Body of pancreas (tissue), 4 donors: Measurements from ENCODE around the gene TFAP2A. TPM values are rescaled to one million over a fixed set of nuclear protein-coding genes. Genes with fewer than 3 reads are reported as not detected.
A peak's percentile ranks its signal among the peaks of the same experiment; 100 is the strongest.

Source experiments
- ATAC-seq: fragments of 150-250 bp; one replicate; pipeline ENCODE4 v1.9.1; 2016
- DNase-seq, 4 donors: peaks; one replicate each; pipeline ENCODE4 v3.0.0-alpha.2; 2019
- H3K27ac ChIP-seq, 4 donors: fragments of 200-600 bp; sonication (generic); 1 replicate in 3 of 4; 2 replicates in 1 of 4; pipeline versions ENCODE4 v1.5.1 to v1.6.1; 2016 to 2019; ENCODE audit warnings: mild to moderate bottlenecking in 1 of 4, mixed read lengths in 1 of 4, moderate library complexity in 1 of 4
- H3K27me3 ChIP-seq, 2 donors: fragments of 200-600 bp; sonication (generic); one replicate each; pipeline ENCODE4 v1.6.0; 2016; ENCODE audit warnings: mild to moderate bottlenecking in 1 of 2
- H3K36me3 ChIP-seq, 2 donors: fragments of 200-600 bp; sonication (generic); replicated peaks in 1 of 2; 2 replicates each; pipeline ENCODE4 v1.5.1; 2016; ENCODE audit warnings: low read depth in 2 of 2; ENCODE audit not compliant: insufficient read depth in 1 of 2
- H3K4me1 ChIP-seq: fragments of 200-600 bp; sonication (generic); one replicate; pipeline ENCODE4 v1.6.0; 2016
- H3K4me3 ChIP-seq, 2 donors: fragments of 200-600 bp; sonication (generic); 1 replicate in 1 of 2; 2 replicates in 1 of 2; pipeline ENCODE4 v1.5.1; 2016 to 2019
- H3K9me3 ChIP-seq, 3 donors: fragments of 200-600 bp; sonication (generic); 1 replicate in 2 of 3; 2 replicates in 1 of 3; pipeline ENCODE4 v1.5.1; 2016
- POLR2A ChIP-seq, 3 donors: fragments of 450-650 bp; IDR thresholded peaks; one replicate each; pipeline ENCODE4 v1.6.1; 2016; ENCODE audit warnings: antibody characterized with exemption in 3 of 3, mild to moderate bottlenecking in 2 of 3
- WGBS, 2 donors: methylation state at CpG; one replicate each; pipeline ENCODE4 v1.1.5; 2017; 5-methylcytosine and 5-hydroxymethylcytosine counted together
- intact Hi-C: fragments of 100-400 bp; cut with DNase I; formaldehyde crosslinking; loops from one replicate; pipeline ENCODE4 v1.15.1; 2023
- total RNA-seq, 2 donors: library from RNA; depleted of rRNA; stranded (reverse); fragments of >200 nt; gene quantifications; one replicate each; pipeline ENCODE4 v1.1.0, GENCODE V29; 2016
- TF ChIP-seq, protein P1 (sequence below), 7 experiments: fragments of 450-650 bp in 4 of 7; fragments of 200-600 bp in 3 of 7; sonication (generic) in 3 of 7; IDR thresholded peaks; one replicate each; pipeline ENCODE4 v1.5.1; 2016 to 2019; ENCODE audit warnings: antibody characterized with exemption in 7 of 7

The TFAP2A gene
- not detected for total RNA-seq

DNA sequence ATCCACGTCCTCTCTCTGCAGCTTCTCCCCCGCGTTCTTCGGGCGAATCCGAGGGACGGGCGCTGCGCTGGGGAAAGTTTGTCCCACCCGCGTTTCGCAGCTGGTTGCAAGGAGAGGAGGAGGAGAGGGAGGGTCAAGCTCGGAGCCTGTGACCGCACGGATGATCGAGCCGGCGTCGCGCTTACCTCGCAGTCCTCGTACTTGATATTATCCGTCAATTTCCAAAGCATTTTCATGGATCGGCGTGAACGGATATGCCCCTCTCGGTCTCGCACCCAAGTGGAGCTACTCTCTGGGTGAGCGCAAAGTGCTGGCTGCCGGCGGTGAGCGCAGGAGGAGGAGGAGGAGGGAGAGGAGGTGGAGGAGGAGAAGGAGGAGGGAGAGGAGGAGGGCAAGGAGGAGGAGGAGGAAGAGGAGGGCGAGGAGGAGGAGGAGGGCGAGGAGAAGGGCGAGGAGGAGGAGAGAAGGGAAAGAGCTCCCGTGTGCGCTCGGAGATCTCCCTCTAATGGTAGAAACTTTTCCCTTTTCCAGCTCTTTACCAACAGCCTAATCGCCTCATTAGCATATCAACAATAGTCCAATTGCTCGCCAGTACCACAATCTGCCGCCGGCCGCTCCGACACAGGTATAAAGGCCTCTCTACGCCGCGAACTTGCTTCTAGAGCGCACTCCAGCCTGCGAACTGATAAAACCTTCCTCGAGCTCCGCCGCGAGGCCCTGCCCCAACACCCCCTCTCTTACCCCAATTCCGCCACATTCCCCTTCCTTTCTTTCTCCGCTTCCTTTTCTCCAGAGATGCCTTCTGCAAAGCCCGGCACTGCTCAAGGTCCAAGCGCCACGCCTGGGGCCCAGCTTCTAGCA, at the start of gene TFAP2A:
Gene TFAP2A (minus strand): TSS at position 319 of the 861 bp plus-strand sequence. CDS start 83 bp downstream, at position 236.
- Histone ChIP-seq H3K27me3 (peaks cover 0 to 78% of the 10 kb centered on the region in 2 donors), H3K9me3 (peaks cover 0 to 4% (median 0%) of the 10 kb centered on the region in 3 donors), H3K4me1 (peaks cover 62% of the 10 kb centered on the region), H3K4me3 (no peak within 1 kb of the TSS), H3K27ac (no peak within 1 kb of the TSS), H3K36me3 (no peaks in the 10 kb centered on the region)
- ATAC-seq: no peak
- DNase-seq: no peak
- TF ChIP-seq POLR2A (IDR thresholded peaks at IDR 0.05): no peak
- TF ChIP-seq, protein P1, sequence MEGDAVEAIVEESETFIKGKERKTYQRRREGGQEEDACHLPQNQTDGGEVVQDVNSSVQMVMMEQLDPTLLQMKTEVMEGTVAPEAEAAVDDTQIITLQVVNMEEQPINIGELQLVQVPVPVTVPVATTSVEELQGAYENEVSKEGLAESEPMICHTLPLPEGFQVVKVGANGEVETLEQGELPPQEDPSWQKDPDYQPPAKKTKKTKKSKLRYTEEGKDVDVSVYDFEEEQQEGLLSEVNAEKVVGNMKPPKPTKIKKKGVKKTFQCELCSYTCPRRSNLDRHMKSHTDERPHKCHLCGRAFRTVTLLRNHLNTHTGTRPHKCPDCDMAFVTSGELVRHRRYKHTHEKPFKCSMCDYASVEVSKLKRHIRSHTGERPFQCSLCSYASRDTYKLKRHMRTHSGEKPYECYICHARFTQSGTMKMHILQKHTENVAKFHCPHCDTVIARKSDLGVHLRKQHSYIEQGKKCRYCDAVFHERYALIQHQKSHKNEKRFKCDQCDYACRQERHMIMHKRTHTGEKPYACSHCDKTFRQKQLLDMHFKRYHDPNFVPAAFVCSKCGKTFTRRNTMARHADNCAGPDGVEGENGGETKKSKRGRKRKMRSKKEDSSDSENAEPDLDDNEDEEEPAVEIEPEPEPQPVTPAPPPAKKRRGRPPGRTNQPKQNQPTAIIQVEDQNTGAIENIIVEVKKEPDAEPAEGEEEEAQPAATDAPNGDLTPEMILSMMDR (IDR thresholded peaks at IDR 0.05): peak in 1 of 7 experiments; percentile 25
- intact Hi-C loops: no loop called here
- 2 to 8% methylated on average over 58 of the region's 58 CpGs for WGBS, 2 donors

DNA sequence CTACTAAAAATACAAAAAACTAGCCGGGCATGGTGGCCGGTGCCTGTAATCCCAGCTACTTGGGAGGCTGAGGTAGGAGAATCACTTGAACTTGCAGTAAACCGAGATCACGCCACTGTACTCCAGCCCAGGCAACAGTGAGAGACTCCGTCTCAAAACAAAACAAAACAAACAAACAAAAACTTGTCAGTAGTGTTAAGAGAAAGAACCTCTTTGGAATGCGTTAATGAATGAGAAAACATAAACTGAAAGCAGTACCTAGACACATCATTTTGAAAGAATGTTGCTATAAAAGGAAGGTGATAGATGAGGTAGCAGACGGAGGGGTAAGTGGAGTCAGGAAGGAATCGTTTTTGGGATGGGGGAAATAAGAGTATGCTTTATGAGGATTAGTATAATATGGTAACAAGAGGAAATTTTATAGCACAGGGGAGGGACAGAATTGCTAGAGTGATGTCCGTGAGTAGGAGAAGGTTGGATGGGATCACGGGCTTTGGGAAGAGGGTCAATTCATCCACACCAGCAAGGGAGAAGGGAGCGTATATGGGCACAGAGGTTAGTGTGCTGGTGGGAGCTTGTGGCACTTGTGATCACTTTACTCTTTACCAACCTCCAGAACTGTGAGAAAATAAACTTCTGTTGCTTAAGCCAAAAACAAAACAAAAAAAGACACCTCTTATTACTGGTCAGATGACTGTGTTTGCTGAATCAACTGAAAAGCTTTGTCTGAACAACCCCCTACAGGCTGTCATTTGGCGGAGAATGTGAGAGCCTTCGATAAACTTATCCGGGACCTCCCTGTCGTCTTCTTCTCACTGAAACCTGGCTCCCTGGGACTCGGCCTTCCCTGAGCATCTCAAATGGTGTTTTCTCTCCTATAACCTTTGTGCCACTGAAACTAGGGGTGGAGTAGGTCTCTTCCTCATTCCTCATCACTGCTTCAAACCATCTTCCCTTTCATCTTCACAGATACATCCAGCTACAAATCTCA, 48.9 kb upstream of the TFAP2A start:
- ATAC-seq: no peak

DNA sequence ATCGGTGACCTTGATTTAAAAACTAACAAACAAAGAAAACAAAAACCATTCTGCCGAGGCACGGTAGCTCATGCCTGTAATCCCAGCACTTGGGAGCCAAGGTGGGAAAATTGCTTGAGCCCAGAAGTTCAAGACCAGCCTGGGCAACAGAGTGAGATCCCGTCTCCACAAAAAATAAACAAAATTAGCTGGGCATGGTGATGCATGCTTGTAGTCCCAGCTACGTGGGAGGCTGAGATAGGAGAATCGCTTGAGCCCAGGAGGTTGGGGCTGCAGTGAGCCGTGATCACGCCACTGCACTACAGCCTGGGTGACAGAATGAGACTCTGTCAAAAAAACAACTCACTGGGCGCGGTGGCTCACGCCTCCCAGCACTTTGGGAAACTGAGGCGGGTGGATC, 48.2 kb upstream of the TFAP2A start:
- H3K4me3 ChIP-seq: no peak overlapping the region
- H3K4me1 ChIP-seq: no peaks in the 10 kb centered on the region
- no peaks in the 10 kb centered on the region for H3K9me3 ChIP-seq
- 62 to 73% methylated on average over 12 of the region's 12 CpGs for WGBS, 2 donors
- TF ChIP-seq POLR2A (IDR thresholded peaks at IDR 0.05): no peak
- TF ChIP-seq, protein P1 (IDR thresholded peaks at IDR 0.05): no peak
- intact Hi-C loops: no loop called here
- H3K36me3 ChIP-seq: no peaks in the 10 kb centered on the region
- DNase-seq (no peak), ATAC-seq (no peak)
- no peak overlapping the region for H3K27ac ChIP-seq
- H3K27me3 ChIP-seq: no peaks in the 10 kb centered on the region

More for the DNA sequence above, 48.9 kb upstream of the TFAP2A start:
- Histone ChIP-seq H3K4me3 (no peak overlapping the region), H3K9me3 (no peaks in the 10 kb centered on the region), H3K4me1 (no peaks in the 10 kb centered on the region), H3K27ac (no peak overlapping the region), H3K36me3 (no peaks in the 10 kb centered on the region), H3K27me3 (no peaks in the 10 kb centered on the region)
- no peak for DNase-seq
- no peak for TF ChIP-seq POLR2A (IDR thresholded peaks at IDR 0.05)
- TF ChIP-seq, protein P1 (IDR thresholded peaks at IDR 0.05): no peak
- 39 to 41% methylated on average over 16 of the region's 16 CpGs for WGBS, 2 donors
- intact Hi-C loops: no loop called here

DNA sequence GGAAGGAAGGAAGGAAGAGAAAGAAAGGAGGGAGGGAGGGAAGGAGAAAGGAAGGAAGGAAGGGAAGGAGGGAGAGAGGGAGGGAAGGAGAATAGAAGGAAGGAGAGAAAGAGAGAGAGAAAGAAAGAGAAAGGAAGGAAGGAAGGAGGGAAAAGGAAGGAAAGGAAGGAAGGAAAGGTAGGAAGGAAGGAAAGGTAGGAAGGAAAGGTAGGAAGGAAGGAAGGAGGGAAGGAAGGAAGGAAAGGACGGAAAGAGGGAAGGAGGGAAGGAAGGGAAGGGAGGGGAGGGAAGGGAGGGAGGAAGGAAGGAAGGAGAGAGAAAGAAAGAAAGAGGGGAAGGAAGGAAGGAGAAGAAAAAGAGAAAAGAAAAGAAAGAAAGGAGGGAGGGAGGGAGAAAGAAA, 47.0 kb upstream of the TFAP2A start:
- Histone ChIP-seq H3K27ac (no peak overlapping the region), H3K9me3 (no peaks in the 10 kb centered on the region), H3K36me3 (no peaks in the 10 kb centered on the region), H3K27me3 (no peaks in the 10 kb centered on the region), H3K4me1 (no peaks in the 10 kb centered on the region), H3K4me3 (no peak overlapping the region)
- no peak for ATAC-seq
- TF ChIP-seq, protein P1 (IDR thresholded peaks at IDR 0.05): no peak
- TF ChIP-seq POLR2A (IDR thresholded peaks at IDR 0.05): no peak
- intact Hi-C loops: no loop called here
- 46 to 52% methylated on average over 1 of the region's 1 CpG for WGBS, 2 donors
- no peak for DNase-seq
